Stimulated activated CD4-positive, alpha-beta T cell treated with anti-CD3 and anti-CD28 coated beads, Interleukin-12 subunit alpha, Interleukin-12 subunit beta, amount 100 ng/mL, for 24 hours (primary cell): ENCODE data around the gene IL17RE.
"Not testable (repeated sequence)": the region's sequence is repeated elsewhere in the genome, so short reads cannot be mapped to it uniquely, and the experiment has no call there.

ENCODE experiments used
- DNase-seq, 2 experiments: peaks; one replicate each; pipeline ENCODE4 v3.0.0-alpha.2; 2020; ENCODE audit warnings: low read depth in 2 of 2

IL17RE gene

GRCh38 chr3:9933561-9934234 is 31.1 kb downstream of the IL17RE start, which contains the start of gene CRELD1:
CRELD1 (plus strand) TSS chr3:9933834; CDS start chr3:9934439, 605 bp downstream.
- DNase-seq = peak; percentile 93 to 96

GRCh38 chr3:9934235-9934621 is 31.6 kb downstream of the IL17RE start:
- DNase-seq = no peak

- no peak for DNase-seq
These were observed 32.3 kb downstream of the IL17RE start for GRCh38 chr3:9934993-9935392.

GRCh38 chr3:9935966-9936510 is 33.4 kb downstream of the IL17RE start:
- DNase-seq = no peak

- DNase-seq = no peak
These were observed 35.0 kb downstream of the IL17RE start for GRCh38 chr3:9937486-9938238.

GRCh38 chr3:9938966-9939365 is 36.3 kb downstream of the IL17RE start:
- no peak for DNase-seq

- DNase-seq = not testable (repeated sequence)
These were observed 37.3 kb downstream of the IL17RE start for GRCh38 chr3:9939906-9940305.

- no peak for DNase-seq
These were observed 38.1 kb downstream of the IL17RE start for GRCh38 chr3:9940746-9941145.

- no peak for DNase-seq
These were observed 39.5 kb downstream of the IL17RE start for GRCh38 chr3:9942164-9942563.

- DNase-seq = no peak
These were observed 40.5 kb downstream of the IL17RE start for GRCh38 chr3:9942934-9943690.

GRCh38 chr3:9944271-9944670 is 41.6 kb downstream of the IL17RE start:
- DNase-seq = no peak

GRCh38 chr3:9945358-9945757 is 42.7 kb downstream of the IL17RE start:
- DNase-seq = no peak

- DNase-seq = peak; percentile 64 to 66
These were observed 43.7 kb downstream of the IL17RE start for GRCh38 chr3:9946112-9947024.

- no peak for DNase-seq
These were observed 44.7 kb downstream of the IL17RE start for GRCh38 chr3:9947025-9947995.

- no peak for DNase-seq
These were observed 45.9 kb downstream of the IL17RE start for GRCh38 chr3:9948586-9948985.

- no peak for DNase-seq
These were observed 46.5 kb downstream of the IL17RE start for GRCh38 chr3:9949115-9949514.

GRCh38 chr3:9949626-9950025 is 47.0 kb downstream of the IL17RE start:
- no peak for DNase-seq

- no peak for DNase-seq
These were observed 48.5 kb downstream of the IL17RE start for GRCh38 chr3:9951126-9951525.

GRCh38 chr3:9951598-9951961 is 48.9 kb downstream of the IL17RE start:
- DNase-seq = no peak
